HG02678 (cell line): ENCODE measurements around the gene KDM2A.
A peak's percentile ranks its signal among the peaks of the same experiment; 100 is the strongest.
"Not testable (repeated sequence)": the region's sequence is repeated elsewhere in the genome, so short reads cannot be mapped to it uniquely, and the experiment has no call there.

ENCODE experiments used
- ATAC-seq: cut with Tn5 transposase; IDR thresholded peaks from one replicate; pipeline ENCODE4 v1.9.1; 2021; ENCODE audit warnings: mild to moderate bottlenecking, moderate library complexity; ENCODE audit not compliant: unreplicated experiment

Gene KDM2A

DNA sequence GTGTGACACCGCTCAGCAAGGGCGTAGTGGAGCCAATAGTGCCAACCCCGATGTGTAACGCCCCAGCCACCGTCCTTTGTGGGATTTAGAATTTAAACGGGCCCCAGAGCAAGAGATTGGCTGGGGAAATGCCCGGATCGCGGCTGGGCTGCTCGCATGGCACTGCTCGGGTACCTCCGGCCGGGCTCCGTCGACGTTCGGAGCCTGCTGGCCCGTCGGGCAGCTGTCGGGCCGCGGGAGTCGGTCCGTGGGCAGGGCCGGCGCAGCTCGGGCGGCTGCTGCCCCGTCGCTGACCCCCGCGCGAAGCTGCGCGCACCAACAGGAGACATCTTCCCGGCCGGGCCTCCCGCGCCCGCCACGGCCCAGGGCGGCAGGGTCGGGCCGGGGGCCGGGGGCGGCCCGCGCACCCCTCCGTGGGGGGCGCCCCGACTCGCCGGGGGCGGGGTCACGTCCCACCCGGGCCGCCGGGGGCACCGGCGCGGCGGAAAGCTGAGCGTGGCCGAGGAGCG, 1.3 kb upstream of the KDM2A start:
- peak; percentile 6 for ATAC-seq

DNA sequence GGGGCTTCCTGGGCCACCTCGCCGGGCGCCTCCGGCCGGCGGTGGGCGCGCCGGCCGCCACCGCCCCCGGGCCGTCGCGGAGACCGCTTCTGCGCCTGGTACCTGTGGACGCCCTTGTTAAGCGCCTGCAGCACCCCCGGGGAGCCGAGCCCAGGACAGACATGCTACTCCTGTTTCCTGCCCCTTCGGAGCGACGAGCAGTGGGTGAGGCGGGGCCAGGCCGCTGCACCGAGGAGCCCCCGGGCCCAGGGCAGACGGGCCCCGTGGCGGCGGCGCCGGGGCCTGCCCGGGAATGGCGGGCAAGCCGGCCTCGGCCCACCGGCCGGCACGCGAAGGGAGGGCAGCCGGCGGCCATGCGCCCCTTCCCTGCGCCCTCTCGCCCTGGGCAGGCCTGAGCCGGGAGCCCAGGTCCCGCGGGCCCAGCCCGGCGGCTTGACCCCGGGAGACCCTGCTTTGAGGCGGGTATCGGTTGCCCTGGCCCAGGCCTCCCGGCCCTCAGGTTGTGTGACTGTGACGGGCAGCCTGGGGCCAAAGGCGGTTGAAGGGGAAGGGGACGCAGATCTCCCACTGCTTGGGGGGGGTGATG, 789 bp upstream of the KDM2A start:
- ATAC-seq, result peak; percentile 18

DNA sequence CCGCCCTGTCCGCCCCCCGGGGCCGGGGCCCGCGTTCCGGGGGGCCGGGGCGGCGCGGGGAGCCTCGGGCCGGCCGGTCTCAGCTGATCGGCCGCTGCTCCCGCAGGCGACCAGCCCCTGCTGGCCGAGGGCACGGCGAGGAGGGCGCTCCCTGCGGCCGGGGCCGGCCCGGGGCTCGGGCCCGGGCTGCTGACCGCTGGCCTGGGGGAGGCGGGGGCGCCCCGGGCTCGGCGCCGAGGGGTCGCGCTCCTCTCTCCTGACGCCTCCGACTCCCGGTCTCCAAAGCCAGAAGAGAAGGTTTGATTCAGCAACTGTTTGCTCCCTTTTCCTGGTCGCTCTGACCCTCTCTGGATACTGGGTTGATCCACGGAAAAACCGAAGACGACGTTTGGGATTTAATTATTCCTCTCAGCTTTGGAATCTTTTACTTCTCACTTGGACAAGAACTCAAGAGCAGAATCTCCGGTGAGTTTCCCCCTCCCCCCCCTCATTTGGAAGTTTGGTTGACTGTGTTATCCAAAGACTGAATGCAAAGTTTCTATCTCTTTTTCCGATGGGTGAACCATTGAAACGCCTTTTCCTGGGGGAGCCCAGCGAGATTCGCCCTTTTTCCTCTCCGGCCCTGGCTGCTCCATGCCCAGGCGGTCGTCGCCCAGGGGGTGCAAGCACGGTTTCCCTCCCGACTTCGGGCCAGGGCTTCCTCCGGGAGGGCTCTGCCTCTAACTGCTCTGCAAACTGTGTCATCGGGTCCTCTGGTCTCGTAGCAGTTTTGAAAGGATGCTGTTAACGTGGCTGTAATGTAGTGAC, 725 bp downstream of the KDM2A start:
- ATAC-seq, result peak; percentile 6

GRCh38 chr11:67120456-67120855, 1.4 kb downstream of the KDM2A start:
- no peak for ATAC-seq

DNA sequence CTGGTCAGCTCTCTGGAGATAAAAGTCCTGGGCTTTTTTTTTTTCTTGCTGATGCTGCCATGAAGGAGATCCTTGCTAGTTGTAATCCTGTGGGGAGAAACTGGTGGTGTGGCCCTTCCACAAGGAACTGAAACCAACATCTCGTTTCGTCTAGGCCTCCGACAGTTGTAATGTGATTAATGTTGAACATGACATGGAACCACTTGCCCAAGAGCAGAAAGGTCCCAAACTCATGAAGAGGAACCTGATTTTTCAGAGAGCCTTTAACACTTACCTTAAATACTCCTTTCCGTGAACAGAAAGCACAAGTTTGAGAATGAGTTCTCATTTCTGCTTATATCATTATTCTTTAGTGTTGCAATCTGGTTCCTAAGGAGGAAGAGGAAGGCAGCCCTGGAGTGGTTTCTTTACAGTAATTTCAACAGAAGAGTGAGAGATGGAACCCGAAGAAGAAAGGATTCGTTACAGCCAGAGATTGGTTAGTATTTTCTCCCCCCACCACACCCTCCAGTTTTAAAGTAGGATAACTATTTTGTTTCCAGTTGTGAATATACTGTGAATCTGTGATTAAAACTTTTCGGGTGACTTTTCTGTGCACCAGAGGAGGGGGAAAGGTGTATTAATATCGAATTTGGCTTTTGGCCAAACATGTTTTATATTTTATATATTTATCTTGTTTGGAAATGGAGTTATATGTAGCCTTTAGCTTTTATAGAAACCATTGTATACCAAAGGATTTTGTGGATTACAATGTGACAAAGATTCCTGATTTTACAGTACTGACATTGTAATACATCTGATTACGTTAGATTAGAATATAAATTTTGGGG, 2.0 kb downstream of the KDM2A start:
- no peak for ATAC-seq

DNA sequence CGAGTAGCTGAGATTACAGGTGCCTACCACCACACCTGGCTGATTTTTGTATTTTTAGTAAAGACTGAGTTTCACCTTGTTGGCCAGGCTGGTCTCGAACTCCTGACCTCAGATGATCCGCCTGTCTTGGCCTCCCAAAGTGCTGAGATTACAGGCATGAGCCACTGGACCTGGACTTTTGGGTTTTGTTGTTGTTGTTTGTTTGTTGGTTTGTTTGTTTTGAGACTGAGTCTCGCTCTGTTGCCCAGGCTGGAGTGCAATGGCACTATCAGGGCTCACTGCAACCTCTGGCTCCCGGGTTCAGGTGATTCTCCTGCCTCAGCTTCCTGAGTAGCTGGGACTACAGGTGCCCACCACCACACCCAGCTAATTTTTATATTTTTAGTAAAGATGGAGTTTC, 4.7 kb downstream of the KDM2A start:
- not testable (repeated sequence) for ATAC-seq

DNA sequence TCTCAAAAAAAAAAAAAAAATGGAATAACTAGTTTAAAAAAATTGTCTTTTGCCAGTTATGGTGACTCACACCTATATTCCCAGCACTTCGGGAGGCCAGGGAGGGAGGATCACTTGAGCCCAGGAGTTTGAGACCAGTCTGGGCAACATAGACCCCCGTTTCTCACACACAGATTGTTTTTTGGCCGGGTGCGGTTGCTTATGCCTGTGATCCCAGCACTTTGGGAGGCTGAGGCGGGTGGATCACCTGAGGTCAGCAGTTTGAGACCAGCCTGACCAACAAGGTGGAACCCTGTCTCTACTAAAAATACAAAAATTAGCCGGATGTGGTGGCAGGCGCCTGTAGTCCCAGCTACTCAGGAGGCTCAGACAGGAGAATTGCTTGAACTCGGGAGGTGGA, 7.2 kb downstream of the KDM2A start:
- not testable (repeated sequence) for ATAC-seq

DNA sequence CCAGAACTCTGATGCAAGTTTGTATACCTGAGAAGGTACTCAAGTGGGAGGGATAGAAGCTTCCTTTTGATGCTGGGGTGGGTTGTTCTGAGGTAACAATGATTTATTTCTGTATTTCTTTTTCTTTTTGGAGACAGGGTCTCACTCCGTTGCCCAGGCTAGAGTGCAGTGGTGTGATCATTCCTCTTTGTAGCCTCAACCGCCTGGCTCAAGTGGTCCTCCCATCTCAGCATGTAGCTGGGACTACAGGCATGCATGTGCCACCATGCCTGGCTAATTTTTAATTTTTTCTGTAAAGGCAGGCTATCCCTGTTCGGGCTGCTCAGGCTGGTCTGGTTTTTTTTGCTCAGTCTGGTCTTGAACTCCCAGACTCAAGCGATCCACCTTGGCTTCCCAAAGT, 7.9 kb downstream of the KDM2A start:
- no peak for ATAC-seq

GRCh38 chr11:67130861-67131260, 11.8 kb downstream of the KDM2A start:
- ATAC-seq, result not testable (repeated sequence)

GRCh38 chr11:67136156-67136555, 17.1 kb downstream of the KDM2A start:
- no peak for ATAC-seq

DNA sequence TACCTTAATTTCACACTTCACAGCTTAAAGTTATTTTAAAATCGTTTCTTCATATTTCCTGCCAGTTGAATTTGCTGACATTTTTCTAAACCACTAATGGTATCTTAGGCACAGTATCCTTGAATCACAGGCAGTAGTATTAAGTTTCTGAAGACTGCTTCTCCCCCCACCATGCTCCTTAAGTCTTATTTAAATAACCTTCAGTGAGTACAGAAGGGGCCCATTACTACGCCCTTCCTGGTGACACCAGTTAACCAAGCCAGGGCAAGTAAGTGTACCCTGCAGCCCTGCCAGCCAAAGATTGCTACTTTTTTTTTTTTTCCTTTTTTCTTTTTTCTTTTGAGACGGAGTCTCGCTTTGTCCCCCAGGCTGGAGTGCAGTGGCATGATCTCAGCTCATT, 19.9 kb downstream of the KDM2A start:
- no peak for ATAC-seq

DNA sequence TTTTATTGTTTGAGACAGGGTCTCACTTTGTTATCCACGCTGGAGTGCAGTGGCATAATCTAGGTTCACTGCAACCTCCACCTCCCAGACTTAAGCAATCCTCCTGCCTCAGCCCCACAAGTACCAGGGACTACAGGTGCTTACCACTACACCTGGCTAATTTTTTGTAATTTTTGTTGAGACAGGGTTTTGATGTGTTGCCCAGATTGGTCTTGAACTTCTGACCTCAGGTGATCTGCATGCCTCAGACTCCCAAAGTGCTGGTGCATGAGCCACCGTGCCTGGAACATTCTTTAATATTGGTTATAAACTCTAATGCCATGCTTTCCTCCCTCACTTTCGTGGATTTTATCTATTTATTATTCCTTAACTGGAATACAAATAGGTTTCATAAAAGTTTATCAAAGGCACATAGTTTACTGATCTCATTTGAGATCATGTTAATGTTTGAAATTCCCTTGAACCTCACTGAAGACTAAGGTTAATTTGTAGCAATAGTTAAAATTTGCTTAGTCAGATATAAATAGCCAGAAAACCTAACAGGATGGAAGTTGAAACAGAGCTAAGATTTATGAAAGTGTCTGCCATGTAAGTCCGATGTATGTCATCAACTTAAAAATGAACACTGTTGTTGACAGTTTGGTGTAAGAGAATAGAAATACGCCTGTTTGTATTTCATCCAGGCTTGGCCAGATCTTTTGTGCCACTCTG, 27.6 kb downstream of the KDM2A start:
- no peak for ATAC-seq

- no peak for ATAC-seq
Measured at GRCh38 chr11:67153971-67154370, 34.9 kb downstream of the KDM2A start.

- no peak for ATAC-seq
Measured at GRCh38 chr11:67154726-67155125, 35.7 kb downstream of the KDM2A start.

GRCh38 chr11:67157691-67158090, 38.6 kb downstream of the KDM2A start:
- ATAC-seq, result no peak

DNA sequence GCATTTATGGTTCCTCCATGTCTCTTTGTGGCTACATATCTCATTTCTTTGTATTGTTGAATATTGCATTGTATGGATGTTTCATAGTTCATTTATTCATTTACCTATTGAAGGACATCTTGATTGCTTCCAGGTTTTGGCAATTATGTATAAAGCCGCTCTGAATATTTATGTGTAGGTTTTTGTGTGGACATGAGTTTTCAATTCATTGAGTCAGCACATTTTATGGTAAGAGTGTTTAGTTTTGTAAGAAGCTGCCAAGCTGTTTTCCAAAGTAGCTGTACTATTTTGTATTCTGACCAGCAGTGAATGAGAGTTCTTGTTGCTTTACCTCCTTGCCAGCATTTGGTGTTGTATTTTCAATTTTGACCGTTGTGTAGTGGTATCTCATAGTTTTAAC, 39.2 kb downstream of the KDM2A start:
- no peak for ATAC-seq

DNA sequence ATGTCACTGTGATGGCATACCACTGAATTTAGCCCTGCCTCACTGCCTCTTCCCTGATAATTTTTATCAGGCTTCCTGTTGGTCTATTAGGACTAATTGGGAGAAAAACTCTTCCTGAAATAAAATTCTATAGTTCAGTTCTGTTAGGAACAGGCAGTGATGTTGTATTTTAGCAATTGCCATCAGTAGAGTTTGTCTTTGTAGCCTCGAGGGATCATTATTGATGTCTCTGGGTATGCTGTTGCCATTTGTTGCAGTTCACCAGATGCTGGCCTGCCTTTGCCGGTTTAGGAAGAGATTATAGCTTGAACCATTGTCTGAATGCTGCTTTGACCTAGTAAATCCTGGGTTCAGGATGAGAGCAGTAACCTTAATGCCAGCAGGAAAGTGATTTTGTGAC, 41.0 kb downstream of the KDM2A start:
- ATAC-seq, result no peak

DNA sequence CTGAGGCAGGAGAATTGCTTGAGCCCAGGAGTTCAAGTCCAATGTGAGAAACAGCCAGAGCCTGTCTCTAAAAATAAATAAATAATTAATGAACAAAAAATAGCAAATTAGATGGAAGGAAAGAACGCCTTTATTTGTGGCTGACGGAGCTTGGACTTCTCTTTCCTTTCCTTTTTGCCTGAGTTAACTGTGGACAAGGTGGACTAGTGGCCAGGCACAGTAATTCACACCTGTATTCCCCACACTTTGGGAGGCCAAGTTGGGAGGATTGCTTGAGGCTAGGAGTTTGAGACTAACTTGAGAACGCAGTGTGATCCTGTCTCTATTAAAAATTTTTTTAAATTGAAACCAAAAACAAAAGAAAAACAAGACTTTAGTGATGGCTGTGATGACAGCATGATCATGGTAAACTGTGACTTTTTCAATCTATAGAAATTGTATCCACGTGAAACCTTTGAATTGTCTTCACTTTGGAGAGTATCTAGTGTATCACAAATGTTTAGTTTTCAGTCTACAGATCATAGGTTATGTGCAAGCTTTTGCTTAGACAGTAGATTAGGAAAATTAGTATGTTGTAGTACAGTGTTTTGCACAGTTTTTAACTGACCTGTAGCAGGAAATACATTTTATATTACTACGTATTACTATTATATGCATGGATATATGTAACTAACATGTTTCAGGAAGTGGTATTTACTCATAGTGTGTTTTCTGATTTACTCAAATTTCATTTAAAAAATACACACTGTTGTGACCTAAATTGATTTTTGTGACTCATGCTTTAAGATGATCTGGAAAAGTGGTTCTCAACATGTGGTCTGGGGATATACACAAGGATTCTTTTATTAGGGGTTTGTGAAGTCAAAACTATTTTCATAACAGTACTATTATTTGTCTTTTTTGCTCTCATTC, 42.1 kb downstream of the KDM2A start:
- no peak for ATAC-seq

DNA sequence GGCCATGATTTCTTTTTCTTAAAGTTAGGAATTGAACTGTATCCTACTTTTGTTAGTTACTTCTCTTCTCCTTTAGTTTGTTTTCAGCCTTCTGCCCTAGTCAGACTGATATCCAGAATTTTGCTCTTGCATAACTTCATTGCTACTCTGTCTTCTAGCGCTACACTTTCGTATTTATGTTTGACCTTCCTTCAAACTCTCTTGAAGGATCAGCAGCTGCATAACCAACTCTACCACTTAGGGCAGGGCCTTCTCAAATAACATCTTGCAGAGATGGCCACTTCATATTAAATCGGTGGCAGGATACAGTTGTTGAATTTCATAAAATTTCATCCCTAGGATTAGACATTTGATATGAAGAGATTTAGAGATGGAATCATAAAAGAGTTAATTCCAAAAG, 43.9 kb downstream of the KDM2A start:
- ATAC-seq, result no peak

DNA sequence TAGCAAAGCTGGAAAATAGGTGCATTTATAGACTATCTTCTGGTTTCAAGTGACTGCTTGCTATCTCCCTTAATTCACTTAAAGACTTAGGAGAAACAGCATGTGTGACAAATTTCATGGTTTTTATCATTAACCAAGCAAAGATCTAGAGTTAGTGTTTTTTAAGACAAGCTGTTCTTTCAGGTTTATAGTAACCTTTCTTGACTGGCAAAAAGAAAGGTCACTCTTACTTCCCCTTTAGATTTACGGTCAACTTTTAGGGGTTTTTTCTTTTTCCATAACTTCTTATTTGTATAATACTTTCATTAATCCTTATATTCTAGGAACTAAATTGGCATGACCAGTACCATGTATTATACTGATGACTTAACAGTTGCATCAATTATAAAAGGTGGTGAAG, 46.6 kb downstream of the KDM2A start:
- ATAC-seq, result no peak
